Smooth muscle cell (in vitro differentiated cells): Measurements from ENCODE around the gene FERMT3. TPM values are rescaled to one million over a fixed set of nuclear protein-coding genes. Genes with fewer than 3 reads are reported as not detected.

ENCODE experiments used
- DNase-seq: peaks from one replicate; lab custom pipeline; 2025; ENCODE audit not compliant: unreplicated experiment; lab: John Stamatoyannopoulos, UW
- H2AFZ ChIP-seq: fragments of 200-600 bp; sonication (generic); 2 replicates; pipeline ENCODE4 v1.6.0; 2016; ENCODE audit warnings: antibody characterized with exemption, low read depth, mild to moderate bottlenecking
- H3F3A ChIP-seq: fragments of 200-600 bp; sonication (generic); 2 replicates; pipeline ENCODE4 v1.6.0; 2017; ENCODE audit warnings: antibody characterized with exemption, low read depth
- H3K27ac ChIP-seq: fragments of 200-600 bp; sonication (generic); 2 replicates; pipeline ENCODE4 v1.5.1; 2016; ENCODE audit warnings: low read depth, mild to moderate bottlenecking
- H3K27me3 ChIP-seq: fragments of 200-600 bp; sonication (generic); 2 replicates; pipeline ENCODE4 v1.6.1; 2016; ENCODE audit warnings: low read depth, mild to moderate bottlenecking
- H3K36me3 ChIP-seq: fragments of 200-600 bp; sonication (generic); 2 replicates; pipeline ENCODE4 v1.5.1; 2016; ENCODE audit warnings: low read depth
- H3K4me1 ChIP-seq: fragments of 200-600 bp; sonication (generic); 2 replicates; pipeline ENCODE4 v1.5.1; 2016; ENCODE audit warnings: low read depth
- H3K4me2 ChIP-seq: fragments of 200-600 bp; sonication (generic); 2 replicates; pipeline ENCODE4 v1.6.0; 2016; ENCODE audit warnings: mild to moderate bottlenecking
- H3K4me3 ChIP-seq: fragments of 200-600 bp; sonication (generic); 2 replicates; pipeline ENCODE4 v1.5.1; 2016; ENCODE audit warnings: mild to moderate bottlenecking
- H3K79me2 ChIP-seq: fragments of 200-600 bp; sonication (generic); 2 replicates; pipeline ENCODE4 v1.6.0; 2016; ENCODE audit warnings: low read depth, mild to moderate bottlenecking
- H3K9ac ChIP-seq: fragments of 200-600 bp; sonication (generic); 2 replicates; pipeline ENCODE4 v1.6.0; 2016; ENCODE audit warnings: low read depth
- H3K9me3 ChIP-seq: fragments of 200-600 bp; sonication (generic); replicated peaks from 2 replicates; pipeline ENCODE4 v1.5.1; 2016; ENCODE audit warnings: low read depth
- H4K20me1 ChIP-seq: fragments of 200-600 bp; sonication (generic); 2 replicates; pipeline ENCODE4 v1.6.0; 2016; ENCODE audit warnings: low read depth
- CTCF ChIP-seq: fragments of 200-600 bp; sonication (generic); IDR thresholded peaks from 2 replicates; pipeline ENCODE4 v1.5.1; 2017; ENCODE audit warnings: borderline replicate concordance, mild to moderate bottlenecking, antibody characterized with exemption; ENCODE audit not compliant: insufficient read depth, poor library complexity, severe bottlenecking
- WGBS: methylation state at CpG from one replicate; pipeline ENCODE4 v1.1.7; 2016; ENCODE audit warnings: low lambda C conversion rate; 5-methylcytosine and 5-hydroxymethylcytosine counted together
- polyA plus RNA-seq: library from polyadenylated mRNA; unstranded; fragments of >200 nt; fragmentation: Nextera tagmentation; extraction: Ambion mirVana; gene quantifications from 2 replicates; pipeline ENCODE4 v1.2.1, GENCODE V29; 2016
- total RNA-seq: library from RNA; depleted of rRNA; stranded (reverse); fragments of >200 nt; gene quantifications from 2 replicates; pipeline ENCODE4 v1.2.3, GENCODE V29; 2014

The FERMT3 gene
- total and polyA plus RNA-seq, 2 experiments from 2014 or later: 1.2 to 3.7 TPM

- Histone ChIP-seq H4K20me1 (peaks cover 19% of the 10 kb centered on the region), H3F3A (peaks cover 7% of the 10 kb centered on the region), H3K9me3 (no peaks in the 10 kb centered on the region), H3K4me3 (peak within 1 kb of the TSS; percentile 67), H3K9ac (peak within 1 kb of the TSS; percentile 70), H3K4me1 (peaks cover 7% of the 10 kb centered on the region), H3K4me2 (peak within 1 kb of the TSS; percentile 85), H3K79me2 (peaks cover 15% of the 10 kb centered on the region), H3K27ac (peak within 1 kb of the TSS; percentile 75), H3K27me3 (no peaks in the 10 kb centered on the region), H2AFZ (peak within 1 kb of the TSS; percentile 38), H3K36me3 (no peaks in the 10 kb centered on the region)
- DNase-seq: peak; percentile 100
- WGBS: under 1% methylated on average over 59 of the region's 74 CpGs
- peak; percentile 13 for TF ChIP-seq CTCF
These were observed 20.6 kb upstream of the FERMT3 start, which contains the start of gene STIP1 for GRCh38 chr11:64185693-64186491. TSS of gene STIP1 (plus strand) at chr11:64186171. CDS start at chr11:64186262, 91 bp downstream.

GRCh38 chr11:64186492-64187165 is 19.9 kb upstream of the FERMT3 start:
- Histone ChIP-seq H3K9me3 (no peaks in the 10 kb centered on the region), H3K36me3 (no peaks in the 10 kb centered on the region), H3F3A (peaks cover 7% of the 10 kb centered on the region), H3K27ac (peak overlapping the region; percentile 62), H3K27me3 (no peaks in the 10 kb centered on the region), H4K20me1 (peaks cover 27% of the 10 kb centered on the region), H3K4me2 (no peak overlapping the region), H3K9ac (no peak overlapping the region), H2AFZ (no peak overlapping the region), H3K4me3 (no peak overlapping the region), H3K79me2 (peaks cover 15% of the 10 kb centered on the region), H3K4me1 (peaks cover 7% of the 10 kb centered on the region)
- 1% methylated on average over 46 of the region's 48 CpGs for WGBS
- DNase-seq: no peak
- no peak for TF ChIP-seq CTCF

GRCh38 chr11:64192434-64192833 is 14.1 kb upstream of the FERMT3 start:
- Histone ChIP-seq H3K27me3 (no peaks in the 10 kb centered on the region), H4K20me1 (peaks cover 71% of the 10 kb centered on the region), H3K4me2 (no peak overlapping the region), H3K9ac (no peak overlapping the region), H3K36me3 (peaks cover 25% of the 10 kb centered on the region), H3K27ac (no peak overlapping the region), H3K4me1 (no peaks in the 10 kb centered on the region), H3K79me2 (peaks cover 12% of the 10 kb centered on the region), H3K9me3 (no peaks in the 10 kb centered on the region), H3K4me3 (no peak overlapping the region), H2AFZ (no peak overlapping the region), H3F3A (peaks cover 4% of the 10 kb centered on the region)
- no peak for TF ChIP-seq CTCF
- DNase-seq: no peak
- 74% methylated on average over 5 of the region's 5 CpGs for WGBS
